Measurements from ENCODE around the gene SLC4A1.

Gene SLC4A1

GRCh38 chr17:44309472-44309871, 41.5 kb upstream of the SLC4A1 start:
- Histone ChIP-seq H3K4me2 (ENCODE audit: low read length) (no peak overlapping the region), H3K4me3 (ENCODE audit: low read length) (no peak overlapping the region), H3K9ac (ENCODE audit: low read depth, low read length) (no peak overlapping the region), H3K27me3 (ENCODE audit: control insufficient read depth, insufficient read depth, low read length) (peaks cover 41% of the 10 kb centered on the region), H3K9me3 (replicated peaks; ENCODE audit: low read length) (no peaks in the 10 kb centered on the region), H3K36me3 (ENCODE audit: insufficient read depth, low read length) (no peaks in the 10 kb centered on the region), H3K4me1 (ENCODE audit: control insufficient read depth, insufficient read depth, low read length) (peaks cover 7% of the 10 kb centered on the region)

- Histone ChIP-seq H3K4me2 (ENCODE audit: low read length) (peak overlapping the region; percentile 87), H3K9me3 (replicated peaks; ENCODE audit: low read length) (no peaks in the 10 kb centered on the region), H3K27me3 (ENCODE audit: control insufficient read depth, insufficient read depth, low read length) (peaks cover 38% of the 10 kb centered on the region), H3K9ac (ENCODE audit: low read depth, low read length) (no peak overlapping the region), H3K4me3 (ENCODE audit: low read length) (peak overlapping the region; percentile 19), H3K36me3 (ENCODE audit: insufficient read depth, low read length) (no peaks in the 10 kb centered on the region), H3K4me1 (ENCODE audit: control insufficient read depth, insufficient read depth, low read length) (peaks cover 7% of the 10 kb centered on the region)
These were observed 40.9 kb upstream of the SLC4A1 start for GRCh38 chr17:44308865-44309264.

GRCh38 chr17:44308320-44308818, 40.4 kb upstream of the SLC4A1 start, which contains the start of gene RUNDC3A:
Gene RUNDC3A (plus strand): TSS chr17:44308601. CDS start chr17:44308833, 232 bp downstream.
- H3K4me2 ChIP-seq (ENCODE audit: low read length), result peak within 1 kb of the TSS; percentile 87
- no peaks in the 10 kb centered on the region for H3K9me3 ChIP-seq (replicated peaks; ENCODE audit: low read length)
- peak within 1 kb of the TSS; percentile 70 for H3K4me3 ChIP-seq (ENCODE audit: low read length)
- peaks cover 39% of the 10 kb centered on the region for H3K27me3 ChIP-seq (ENCODE audit: control insufficient read depth, insufficient read depth, low read length)
- H3K9ac ChIP-seq (ENCODE audit: low read depth, low read length), result no peak within 1 kb of the TSS
- no peaks in the 10 kb centered on the region for H3K36me3 ChIP-seq (ENCODE audit: insufficient read depth, low read length)
- peaks cover 7% of the 10 kb centered on the region for H3K4me1 ChIP-seq (ENCODE audit: control insufficient read depth, insufficient read depth, low read length)

GRCh38 chr17:44307387-44308186, 39.7 kb upstream of the SLC4A1 start:
- Histone ChIP-seq H3K9me3 (replicated peaks; ENCODE audit: low read length) (no peaks in the 10 kb centered on the region), H3K27me3 (ENCODE audit: control insufficient read depth, insufficient read depth, low read length) (peaks cover 36% of the 10 kb centered on the region), H3K4me2 (ENCODE audit: low read length) (peak overlapping the region; percentile 87), H3K4me3 (ENCODE audit: low read length) (no peak overlapping the region), H3K9ac (ENCODE audit: low read depth, low read length) (no peak overlapping the region), H3K36me3 (ENCODE audit: insufficient read depth, low read length) (no peaks in the 10 kb centered on the region), H3K4me1 (ENCODE audit: control insufficient read depth, insufficient read depth, low read length) (peaks cover 7% of the 10 kb centered on the region)

GRCh38 chr17:44304651-44305050, 36.7 kb upstream of the SLC4A1 start:
- peaks cover 7% of the 10 kb centered on the region for H3K4me1 ChIP-seq (ENCODE audit: control insufficient read depth, insufficient read depth, low read length)
- no peak overlapping the region for H3K4me2 ChIP-seq (ENCODE audit: low read length)
- no peak overlapping the region for H3K9ac ChIP-seq (ENCODE audit: low read depth, low read length)
- no peaks in the 10 kb centered on the region for H3K36me3 ChIP-seq (ENCODE audit: insufficient read depth, low read length)
- H3K27me3 ChIP-seq (ENCODE audit: control insufficient read depth, insufficient read depth, low read length), result peaks cover 33% of the 10 kb centered on the region
- H3K9me3 ChIP-seq (replicated peaks; ENCODE audit: low read length), result no peaks in the 10 kb centered on the region
- no peak overlapping the region for H3K4me3 ChIP-seq (ENCODE audit: low read length)

GRCh38 chr17:44297975-44298374, 30.0 kb upstream of the SLC4A1 start:
- Histone ChIP-seq H3K4me2 (ENCODE audit: low read length) (no peak overlapping the region), H3K36me3 (ENCODE audit: insufficient read depth, low read length) (no peaks in the 10 kb centered on the region), H3K27me3 (ENCODE audit: control insufficient read depth, insufficient read depth, low read length) (peaks cover 36% of the 10 kb centered on the region), H3K4me1 (ENCODE audit: control insufficient read depth, insufficient read depth, low read length) (no peaks in the 10 kb centered on the region), H3K9ac (ENCODE audit: low read depth, low read length) (no peak overlapping the region), H3K9me3 (replicated peaks; ENCODE audit: low read length) (no peaks in the 10 kb centered on the region), H3K4me3 (ENCODE audit: low read length) (no peak overlapping the region)

- Histone ChIP-seq H3K4me1 (ENCODE audit: control insufficient read depth, insufficient read depth, low read length) (no peaks in the 10 kb centered on the region), H3K4me2 (ENCODE audit: low read length) (no peak overlapping the region), H3K9me3 (replicated peaks; ENCODE audit: low read length) (no peaks in the 10 kb centered on the region), H3K36me3 (ENCODE audit: insufficient read depth, low read length) (no peaks in the 10 kb centered on the region), H3K27me3 (ENCODE audit: control insufficient read depth, insufficient read depth, low read length) (peaks cover 41% of the 10 kb centered on the region), H3K9ac (ENCODE audit: low read depth, low read length) (no peak overlapping the region), H3K4me3 (ENCODE audit: low read length) (no peak overlapping the region)
These were observed 25.7 kb upstream of the SLC4A1 start for GRCh38 chr17:44293509-44294226.

- peaks cover 22% of the 10 kb centered on the region for H3K27me3 ChIP-seq (ENCODE audit: control insufficient read depth, insufficient read depth, low read length)
- H3K36me3 ChIP-seq (ENCODE audit: insufficient read depth, low read length), result no peaks in the 10 kb centered on the region
- H3K4me1 ChIP-seq (ENCODE audit: control insufficient read depth, insufficient read depth, low read length), result no peaks in the 10 kb centered on the region
- no peak overlapping the region for H3K4me2 ChIP-seq (ENCODE audit: low read length)
- H3K9ac ChIP-seq (ENCODE audit: low read depth, low read length), result no peak overlapping the region
- H3K9me3 ChIP-seq (replicated peaks; ENCODE audit: low read length), result no peaks in the 10 kb centered on the region
- no peak overlapping the region for H3K4me3 ChIP-seq (ENCODE audit: low read length)
These were observed 19.7 kb upstream of the SLC4A1 start for GRCh38 chr17:44287651-44288050.

- H3K4me1 ChIP-seq (ENCODE audit: control insufficient read depth, insufficient read depth, low read length), result peaks cover 13% of the 10 kb centered on the region
- H3K27me3 ChIP-seq (ENCODE audit: control insufficient read depth, insufficient read depth, low read length), result peaks cover 13% of the 10 kb centered on the region
- no peak overlapping the region for H3K9ac ChIP-seq (ENCODE audit: low read depth, low read length)
- H3K4me3 ChIP-seq (ENCODE audit: low read length), result no peak overlapping the region
- no peaks in the 10 kb centered on the region for H3K36me3 ChIP-seq (ENCODE audit: insufficient read depth, low read length)
- H3K9me3 ChIP-seq (replicated peaks; ENCODE audit: low read length), result no peaks in the 10 kb centered on the region
- no peak overlapping the region for H3K4me2 ChIP-seq (ENCODE audit: low read length)
These were observed 16.1 kb upstream of the SLC4A1 start for GRCh38 chr17:44284024-44284400.

- Histone ChIP-seq H3K4me3 (ENCODE audit: low read length) (no peak overlapping the region), H3K4me1 (ENCODE audit: control insufficient read depth, insufficient read depth, low read length) (peaks cover 14% of the 10 kb centered on the region), H3K9me3 (replicated peaks; ENCODE audit: low read length) (no peaks in the 10 kb centered on the region), H3K36me3 (ENCODE audit: insufficient read depth, low read length) (no peaks in the 10 kb centered on the region), H3K27me3 (ENCODE audit: control insufficient read depth, insufficient read depth, low read length) (peaks cover 11% of the 10 kb centered on the region), H3K4me2 (ENCODE audit: low read length) (no peak overlapping the region), H3K9ac (ENCODE audit: low read depth, low read length) (no peak overlapping the region)
These were observed 15.5 kb upstream of the SLC4A1 start for GRCh38 chr17:44283344-44284023.

- H3K27me3 ChIP-seq (ENCODE audit: control insufficient read depth, insufficient read depth, low read length), result peaks cover 9% of the 10 kb centered on the region
- no peak overlapping the region for H3K9ac ChIP-seq (ENCODE audit: low read depth, low read length)
- no peaks in the 10 kb centered on the region for H3K9me3 ChIP-seq (replicated peaks; ENCODE audit: low read length)
- H3K4me1 ChIP-seq (ENCODE audit: control insufficient read depth, insufficient read depth, low read length), result peaks cover 14% of the 10 kb centered on the region
- no peak overlapping the region for H3K4me2 ChIP-seq (ENCODE audit: low read length)
- H3K4me3 ChIP-seq (ENCODE audit: low read length), result no peak overlapping the region
- no peaks in the 10 kb centered on the region for H3K36me3 ChIP-seq (ENCODE audit: insufficient read depth, low read length)
These were observed 14.3 kb upstream of the SLC4A1 start for GRCh38 chr17:44282264-44282663.

All from skeletal muscle satellite cell (primary cell).